ENCODE results near the gene NAV2.
"Not testable (repeated sequence)": the region's sequence is repeated elsewhere in the genome, so short reads cannot be mapped to it uniquely, and the experiment has no call there.

NAV2 gene

DNA sequence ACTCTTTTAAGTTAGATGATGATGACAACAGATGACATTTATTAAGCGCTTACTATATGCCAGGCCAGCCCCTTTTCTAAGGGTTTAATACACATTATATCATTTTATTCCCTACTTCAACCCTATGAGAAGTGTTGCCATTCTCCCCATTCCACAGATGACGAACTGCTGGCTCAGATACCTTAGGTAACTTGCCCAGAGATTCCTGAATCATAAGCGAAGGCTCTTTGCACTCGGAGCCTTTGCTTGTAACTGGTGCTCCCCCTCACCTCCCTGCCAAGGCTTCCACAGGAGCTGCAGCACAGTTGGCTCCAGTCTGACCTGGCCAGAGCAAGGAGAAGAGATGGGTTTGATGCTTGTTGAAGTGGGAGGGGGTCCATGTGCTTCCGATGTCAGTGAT lies 404.7 kb downstream of the NAV2 start:
- no peak for DNase-seq
- TF ChIP-seq POLR2A (IDR thresholded peaks at IDR 0.05; ENCODE audit: low read length): no peak
- TF ChIP-seq GATA1 (IDR thresholded peaks at IDR 0.05; ENCODE audit: low read depth, low read length): no peak

DNA sequence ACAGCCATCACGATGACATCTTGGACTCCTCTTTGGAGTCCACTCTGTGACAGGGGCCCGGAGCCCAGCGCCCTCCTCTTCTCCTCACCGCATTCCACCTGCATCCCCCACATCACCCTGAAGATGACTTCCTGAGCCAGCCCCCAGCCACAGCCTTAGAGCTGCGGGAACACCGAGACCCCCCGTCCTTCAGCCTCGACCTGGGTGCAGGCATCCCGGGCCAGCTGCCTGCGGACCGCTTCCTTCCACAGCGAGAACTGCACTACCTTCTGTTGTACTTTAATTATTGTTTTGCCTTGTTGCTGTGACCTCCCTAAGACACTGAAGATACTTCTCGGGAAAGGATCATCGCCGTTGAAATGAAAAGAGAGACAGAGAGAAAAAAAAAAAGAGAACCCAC lies 405.6 kb downstream of the NAV2 start:
- no peak for DNase-seq
- TF ChIP-seq POLR2A (IDR thresholded peaks at IDR 0.05; ENCODE audit: low read length) (no peak), GATA1 (IDR thresholded peaks at IDR 0.05; ENCODE audit: low read depth, low read length) (no peak)

DNA sequence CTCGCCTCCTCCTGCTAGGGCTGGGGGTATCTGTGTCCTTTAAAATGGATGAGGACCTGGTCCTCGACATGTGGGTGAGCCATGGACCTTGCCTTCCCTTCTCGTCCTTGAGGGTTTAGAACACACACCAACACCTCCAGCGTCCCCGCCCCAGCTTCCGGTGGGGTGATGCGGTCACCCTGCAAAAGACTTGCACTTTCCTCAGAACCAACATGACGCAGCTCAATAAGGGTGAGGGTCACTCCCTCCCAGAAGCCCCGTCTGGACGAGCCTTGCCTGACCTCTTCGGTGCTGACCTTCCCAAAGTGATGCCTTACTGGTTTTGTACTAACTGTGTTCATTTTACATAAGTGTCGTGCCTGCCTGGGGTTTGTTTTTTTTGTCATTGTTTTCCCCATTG lies 406.7 kb downstream of the NAV2 start:
- DNase-seq: no peak
- no peak for TF ChIP-seq GATA1 (IDR thresholded peaks at IDR 0.05; ENCODE audit: low read depth, low read length)
- no peak for TF ChIP-seq POLR2A (IDR thresholded peaks at IDR 0.05; ENCODE audit: low read length)

DNA sequence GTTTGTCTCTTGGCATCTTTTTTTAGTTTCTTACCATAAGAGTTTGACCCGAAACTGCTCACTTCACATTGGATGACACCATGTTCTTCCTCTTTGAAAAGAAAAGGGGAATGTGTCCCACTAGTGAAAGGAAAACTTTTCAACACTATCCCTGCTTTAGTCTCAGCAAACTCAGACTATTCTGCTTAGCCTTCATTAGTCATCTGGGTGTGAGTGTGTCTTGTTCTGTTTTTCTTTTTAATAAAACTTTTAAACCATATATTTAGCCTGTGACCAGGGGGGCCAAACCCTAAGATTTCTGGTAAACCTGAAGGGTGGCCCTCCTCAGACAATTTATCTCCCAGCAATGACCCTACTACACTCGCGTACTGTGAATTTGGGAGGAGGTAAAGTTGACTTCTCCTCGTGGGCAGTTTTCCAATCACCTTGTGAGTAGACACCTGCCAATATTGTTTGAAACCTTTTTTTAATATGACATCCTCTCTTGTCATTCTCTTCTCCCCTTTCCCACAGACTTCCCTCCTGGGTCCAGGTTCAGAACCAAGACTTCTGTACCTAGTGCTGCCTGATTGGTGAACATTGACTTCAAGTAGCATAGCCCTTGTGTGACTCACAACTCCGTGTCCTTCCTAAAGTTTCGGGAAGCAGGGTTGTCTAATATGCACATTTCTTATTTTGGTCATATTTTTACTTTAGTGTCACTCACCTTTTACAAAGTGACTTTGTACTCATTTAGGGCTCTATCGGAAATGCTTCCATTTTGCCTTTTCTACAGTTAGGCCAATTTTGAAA lies 407.7 kb downstream of the NAV2 start:
- no peak for TF ChIP-seq GATA1 (IDR thresholded peaks at IDR 0.05; ENCODE audit: low read depth, low read length)
- no peak for TF ChIP-seq POLR2A (IDR thresholded peaks at IDR 0.05; ENCODE audit: low read length)
- no peak for DNase-seq

DNA sequence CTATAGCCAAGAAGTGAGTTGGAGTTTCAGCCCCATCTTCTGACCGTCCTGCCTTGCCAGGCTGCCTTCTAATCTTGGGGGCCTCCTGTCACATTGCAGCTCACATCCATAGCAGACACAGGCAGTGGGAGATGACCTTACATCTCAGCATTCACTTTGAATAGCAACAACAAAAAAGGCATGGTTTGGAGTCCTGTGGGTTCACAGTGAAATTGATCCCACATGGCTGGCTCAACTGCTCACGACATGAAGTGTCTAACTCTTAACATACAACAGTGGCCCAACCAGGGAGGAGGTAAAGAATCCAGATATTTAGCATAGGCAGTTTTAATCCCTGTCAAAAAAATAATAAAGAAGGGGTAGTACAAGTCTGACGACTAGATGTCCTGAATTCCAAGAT lies 409.5 kb downstream of the NAV2 start:
- DNase-seq: no peak
- TF ChIP-seq GATA1 (IDR thresholded peaks at IDR 0.05; ENCODE audit: low read depth, low read length): no peak
- no peak for TF ChIP-seq POLR2A (IDR thresholded peaks at IDR 0.05; ENCODE audit: low read length)

DNA sequence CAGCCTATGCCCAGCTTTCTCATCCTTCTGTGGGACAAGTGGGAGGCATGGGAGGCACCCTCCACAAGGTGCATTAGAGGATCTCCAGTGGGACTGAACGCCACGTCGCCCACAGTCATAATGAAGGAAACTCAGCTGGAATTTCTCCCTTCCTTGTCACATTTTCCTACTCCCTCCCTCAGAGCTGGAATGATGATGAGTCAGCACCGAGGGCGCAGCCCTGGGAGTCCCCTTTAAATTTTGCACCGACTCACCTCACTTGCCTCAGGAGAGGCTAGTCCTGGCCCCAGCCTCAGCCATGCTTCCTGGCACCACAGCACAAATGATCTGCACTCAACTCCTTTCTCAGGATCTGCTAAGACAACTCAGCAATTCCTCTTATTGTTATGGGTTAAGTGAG lies 413.3 kb downstream of the NAV2 start:
- no peak for DNase-seq
- TF ChIP-seq GATA1 (IDR thresholded peaks at IDR 0.05; ENCODE audit: low read depth, low read length): no peak
- TF ChIP-seq POLR2A (IDR thresholded peaks at IDR 0.05; ENCODE audit: low read length): no peak

DNA sequence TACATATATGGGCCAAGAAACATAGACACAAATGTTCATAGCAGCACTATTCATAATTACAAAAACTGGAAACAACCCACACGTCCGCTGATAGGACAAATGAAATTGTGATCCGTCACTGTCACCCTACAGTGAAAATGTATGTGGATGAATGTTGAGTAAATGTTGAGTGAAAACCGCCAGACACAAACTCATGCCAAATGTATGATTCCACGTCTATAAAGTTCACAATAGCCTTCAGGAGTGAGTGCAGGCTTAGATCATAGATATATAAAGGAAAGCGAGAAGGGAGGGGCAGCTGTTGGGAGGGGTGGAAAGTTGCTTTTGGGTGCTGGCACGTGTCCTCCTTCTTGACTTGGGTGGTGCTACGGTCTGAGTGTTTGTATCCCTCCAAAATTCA lies 414.1 kb downstream of the NAV2 start:
- no peak for DNase-seq
- no peak for TF ChIP-seq POLR2A (IDR thresholded peaks at IDR 0.05; ENCODE audit: low read length)
- no peak for TF ChIP-seq GATA1 (IDR thresholded peaks at IDR 0.05; ENCODE audit: low read depth, low read length)

DNA sequence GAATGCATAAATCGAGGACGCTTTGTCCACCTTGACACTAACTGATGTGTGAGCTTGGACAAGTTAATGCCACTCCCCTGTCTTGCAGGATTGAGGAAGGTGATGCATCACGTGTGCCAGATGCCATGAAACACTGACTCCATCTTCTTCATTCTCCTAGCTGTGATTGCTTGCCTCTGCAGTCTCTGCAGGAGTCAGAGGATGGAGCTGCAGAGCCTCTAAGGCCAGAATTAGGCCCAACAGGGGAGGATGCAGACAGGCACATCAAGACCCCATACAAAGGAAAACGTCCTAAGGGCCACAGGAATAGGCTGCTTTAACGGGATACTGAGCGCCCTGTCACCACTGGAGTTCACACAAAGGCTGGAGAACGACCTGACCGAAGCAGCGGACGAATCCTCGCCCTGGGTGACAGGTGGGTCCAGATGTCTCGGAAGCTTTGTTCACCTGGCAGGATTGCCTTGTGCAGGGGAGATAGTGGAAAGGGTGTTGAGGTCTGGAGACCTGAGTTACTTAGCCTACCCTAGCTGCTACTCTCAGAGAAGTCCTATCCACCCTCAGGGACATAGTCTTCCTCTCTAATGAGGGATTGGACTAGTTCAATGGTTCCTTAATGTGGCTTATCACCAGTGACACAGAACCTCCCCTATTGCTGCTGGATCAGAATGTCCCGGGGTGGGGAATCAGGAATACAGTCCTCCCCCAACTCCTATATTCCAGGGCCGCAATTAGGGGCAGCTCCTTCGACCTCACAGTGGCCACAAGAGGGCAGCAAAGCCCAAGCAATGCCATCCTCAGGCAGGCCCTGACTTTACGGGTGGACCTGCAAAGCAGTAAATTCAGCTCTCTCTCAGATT lies 415.3 kb downstream of the NAV2 start:
- no peak for TF ChIP-seq GATA1 (IDR thresholded peaks at IDR 0.05; ENCODE audit: low read depth, low read length)
- TF ChIP-seq POLR2A (IDR thresholded peaks at IDR 0.05; ENCODE audit: low read length): no peak
- DNase-seq: peak; percentile 66 to 85

DNA sequence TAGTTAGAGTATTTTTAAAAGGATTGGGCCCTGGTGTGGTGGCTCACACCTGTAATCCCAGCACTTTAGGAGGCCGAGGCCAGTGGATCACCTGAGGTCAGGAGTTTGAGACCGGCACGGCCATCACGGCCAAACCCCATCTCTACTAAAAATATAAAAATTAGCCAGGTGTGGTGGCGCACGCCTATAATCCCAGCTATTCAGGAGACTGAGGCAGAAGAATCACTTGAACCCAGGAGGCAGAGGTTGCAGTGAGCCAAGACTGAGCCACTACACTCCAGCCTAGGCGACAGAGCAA lies 415.8 kb downstream of the NAV2 start:
- not testable (repeated sequence) for DNase-seq

DNA sequence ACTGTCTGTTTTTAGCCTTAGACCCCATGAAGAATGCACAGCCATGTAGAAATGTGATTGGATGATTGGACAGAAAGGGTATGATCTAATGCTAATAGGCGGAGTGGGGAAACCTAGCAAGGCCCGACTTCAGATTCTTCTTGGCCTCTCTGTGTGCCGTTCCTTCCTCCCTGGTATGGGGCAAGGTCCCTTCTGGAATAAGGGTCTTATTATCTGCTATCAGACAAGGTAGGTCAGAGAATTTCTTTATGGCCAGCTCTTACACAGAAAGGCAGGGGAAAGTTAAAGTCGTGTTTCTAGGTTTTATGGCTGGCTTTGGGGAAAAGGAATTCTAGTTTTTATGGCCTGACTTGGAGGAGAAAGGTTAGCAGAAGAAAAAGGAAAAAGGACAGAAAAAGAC lies 417.0 kb downstream of the NAV2 start:
- no peak for TF ChIP-seq POLR2A (IDR thresholded peaks at IDR 0.05; ENCODE audit: low read length)
- TF ChIP-seq GATA1 (IDR thresholded peaks at IDR 0.05; ENCODE audit: low read depth, low read length): no peak
- no peak for DNase-seq

DNA sequence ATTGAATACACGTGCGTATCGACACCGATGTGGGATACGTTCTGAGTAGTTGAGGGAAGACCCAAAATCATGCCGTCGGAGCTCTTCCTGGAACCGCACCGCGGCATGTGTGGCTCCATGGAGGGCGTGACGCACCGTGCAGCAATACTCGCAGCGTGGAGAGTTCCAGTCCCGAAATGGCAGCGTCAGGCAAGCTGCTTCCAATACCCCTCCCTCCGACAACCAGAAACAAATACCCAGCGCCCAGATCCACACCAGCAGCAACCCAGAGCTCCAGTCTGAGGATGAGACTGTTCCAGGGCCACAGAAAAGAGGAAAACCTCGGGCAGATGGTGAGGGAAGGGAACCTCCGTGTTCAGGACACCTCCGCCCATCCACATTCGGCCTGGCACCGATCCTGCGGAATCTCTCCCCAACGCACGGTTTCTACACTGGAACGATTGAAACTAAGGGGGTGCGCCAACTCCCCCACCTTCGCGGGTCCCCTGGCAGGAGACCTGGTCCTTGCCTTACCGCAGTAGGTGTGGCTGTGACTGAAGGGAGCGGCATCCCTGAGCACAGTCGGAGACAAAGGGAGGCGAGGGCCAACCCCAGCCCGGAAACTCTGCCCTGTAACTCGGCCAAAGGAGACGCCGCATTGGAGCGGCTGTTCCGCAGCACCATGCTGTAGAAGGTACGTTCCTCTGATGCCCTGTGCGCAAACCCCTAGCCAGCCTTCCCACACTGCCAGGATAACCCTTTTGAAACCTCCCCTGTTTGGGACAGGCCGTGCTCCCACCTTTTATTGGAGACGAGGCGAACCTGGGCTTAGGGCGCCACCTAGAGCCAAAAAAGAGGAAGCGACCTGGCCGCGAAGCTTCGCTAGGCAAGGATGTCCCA lies 419.4 kb downstream of the NAV2 start:
- peak; percentile 43 to 66 for DNase-seq
- no peak for TF ChIP-seq POLR2A (IDR thresholded peaks at IDR 0.05; ENCODE audit: low read length)
- TF ChIP-seq GATA1 (IDR thresholded peaks at IDR 0.05; ENCODE audit: low read depth, low read length): no peak

DNA sequence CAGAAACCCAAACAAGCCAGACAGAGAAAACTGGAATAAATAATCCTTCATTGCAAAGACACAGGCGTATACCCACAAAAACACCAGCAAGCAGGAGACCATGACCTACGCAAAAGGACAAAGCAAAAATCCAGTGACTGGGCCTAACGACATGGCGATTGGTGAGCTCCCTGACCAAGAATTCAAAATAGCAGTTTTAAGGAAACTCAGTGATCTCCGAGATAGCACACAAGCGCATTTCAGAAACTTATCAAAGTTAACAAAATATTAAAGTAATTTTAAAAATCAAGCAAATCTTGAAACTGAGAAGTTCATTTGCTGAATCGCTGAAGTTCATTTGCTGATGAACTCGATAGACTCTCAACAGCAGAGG lies 420.0 kb downstream of the NAV2 start:
- no peak for TF ChIP-seq GATA1 (IDR thresholded peaks at IDR 0.05; ENCODE audit: low read depth, low read length)
- TF ChIP-seq POLR2A (IDR thresholded peaks at IDR 0.05; ENCODE audit: low read length): no peak
- no peak for DNase-seq

DNA sequence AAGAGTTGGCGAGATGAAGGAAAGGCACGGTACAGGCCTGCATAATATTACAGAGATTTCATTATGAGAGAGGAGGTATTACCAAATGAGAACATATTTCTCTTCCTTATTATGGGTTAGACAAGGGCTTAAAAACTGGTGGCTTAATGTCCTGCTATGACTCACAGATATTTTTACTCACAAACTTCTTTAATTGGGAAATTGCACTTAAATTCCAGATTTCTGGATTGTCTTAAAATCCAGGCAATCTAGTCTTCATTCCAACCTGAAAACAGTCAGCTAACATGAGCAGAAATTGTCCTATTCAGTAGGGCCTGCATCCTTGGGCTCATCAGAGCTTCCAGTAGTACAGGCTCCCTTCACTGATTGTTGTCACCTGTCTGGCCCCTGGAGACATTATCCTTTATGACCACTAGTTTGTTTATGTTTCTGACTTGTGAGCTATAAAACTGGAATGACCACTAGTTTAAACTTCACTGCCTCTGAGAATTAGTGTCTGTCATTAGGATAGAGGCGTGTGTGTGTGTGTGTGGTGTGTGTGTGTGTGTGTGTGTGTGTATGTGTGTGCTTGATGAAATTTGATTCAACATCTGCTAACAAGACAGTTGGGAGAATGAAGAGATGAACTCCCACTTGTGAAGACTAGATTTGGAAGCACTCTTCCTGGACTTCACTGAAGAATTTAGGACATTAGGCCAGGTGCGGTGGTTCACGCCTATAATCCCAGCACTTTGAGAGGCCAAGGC lies 422.5 kb downstream of the NAV2 start:
- no peak for TF ChIP-seq POLR2A (IDR thresholded peaks at IDR 0.05; ENCODE audit: low read length)
- no peak for TF ChIP-seq GATA1 (IDR thresholded peaks at IDR 0.05; ENCODE audit: low read depth, low read length)
- no peak for DNase-seq

DNA sequence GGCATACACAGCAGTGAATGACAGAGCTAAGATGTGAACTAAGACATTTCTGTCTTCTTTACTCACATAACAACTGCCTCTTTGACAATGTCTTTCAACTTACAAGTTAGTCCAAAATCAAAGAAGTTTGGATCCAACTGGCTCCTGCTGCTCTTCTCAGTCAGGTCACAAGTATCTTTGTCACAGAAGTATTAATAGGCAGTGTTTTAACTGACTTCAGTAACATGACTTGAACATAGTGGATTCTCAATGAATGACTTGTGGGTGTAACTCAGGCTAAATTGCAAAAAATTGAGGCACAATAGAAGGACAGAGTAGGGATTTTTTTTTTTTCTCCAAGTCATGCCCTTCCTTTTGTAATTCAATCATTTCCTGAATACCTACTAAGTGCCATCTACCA lies 425.0 kb downstream of the NAV2 start:
- no peak for DNase-seq
- TF ChIP-seq POLR2A (IDR thresholded peaks at IDR 0.05; ENCODE audit: low read length) (no peak), GATA1 (IDR thresholded peaks at IDR 0.05; ENCODE audit: low read depth, low read length) (no peak)

All from erythroblast (primary cell).